SK-N-SH treated with all-trans-retinoic acid at 6 μM for 48 hours (cell line): ENCODE measurements around the gene PPP1R18.

Experiments used
- ATAC-seq: fragments of 200-7000 bp; cut with Tn5 transposase; 3 replicates; pipeline ENCODE4 v1.9.1; 2020; ENCODE audit warnings: mild to moderate bottlenecking, moderate library complexity
- ARNTL ChIP-seq: fragments of 450-650 bp; formaldehyde crosslinking; IDR thresholded peaks from 2 replicates; pipeline ENCODE4 v1.5.0; 2020; ENCODE audit warnings: low read depth, mild to moderate bottlenecking, moderate library complexity, borderline replicate concordance
- BACH2 ChIP-seq: fragments of 250-450 bp; sonication (Bioruptor Pico); IDR thresholded peaks from 2 replicates; pipeline ENCODE4 v1.9.0; 2021; ENCODE audit warnings: mild to moderate bottlenecking, borderline replicate concordance
- CSDC2 ChIP-seq: fragments of 250-450 bp; sonication (Bioruptor Pico); IDR thresholded peaks from 2 replicates; pipeline ENCODE4 v1.5.0; 2020; ENCODE audit warnings: mild to moderate bottlenecking, moderate library complexity
- CSRNP3 ChIP-seq: fragments of 250-450 bp; sonication (Bioruptor Pico); IDR thresholded peaks from 2 replicates; pipeline ENCODE4 v1.5.1; 2021; ENCODE audit warnings: mild to moderate bottlenecking, moderate library complexity
- ESRRG ChIP-seq: fragments of 250-450 bp; sonication (Bioruptor Pico); IDR thresholded peaks from 2 replicates; pipeline ENCODE4 v1.6.1; 2021; ENCODE audit warnings: mild to moderate bottlenecking
- GLIS3 ChIP-seq: fragments of 250-450 bp; sonication (Bioruptor Pico); IDR thresholded peaks from 2 replicates; pipeline ENCODE4 v1.5.0; 2020; ENCODE audit warnings: mild to moderate bottlenecking, moderate library complexity
- ISL1 ChIP-seq: fragments of 250-450 bp; sonication (Bioruptor Pico); IDR thresholded peaks from 2 replicates; pipeline ENCODE4 v2.1.2; 2022; ENCODE audit warnings: mild to moderate bottlenecking, moderate library complexity
- OSR1 ChIP-seq: fragments of 250-450 bp; sonication (Bioruptor Pico); IDR thresholded peaks from 2 replicates; pipeline ENCODE4 v1.8.0; 2022; ENCODE audit warnings: moderate library complexity, mild to moderate bottlenecking, inconsistent platforms
- PATZ1 ChIP-seq: fragments of 250-450 bp; sonication (Bioruptor Pico); IDR thresholded peaks from 2 replicates; pipeline ENCODE4 v1.8.0; 2020; ENCODE audit warnings: mild to moderate bottlenecking, moderate library complexity, borderline replicate concordance
- PPARA ChIP-seq: fragments of 250-450 bp; sonication (Bioruptor Pico); IDR thresholded peaks from 2 replicates; pipeline ENCODE4 v1.5.0; 2020; ENCODE audit warnings: mild to moderate bottlenecking, borderline replicate concordance
- RARB ChIP-seq: fragments of 250-450 bp; sonication (Bioruptor Pico); IDR thresholded peaks from 2 replicates; pipeline ENCODE4 v1.8.0; 2021; ENCODE audit warnings: mild to moderate bottlenecking, moderate library complexity
- SNAI2 ChIP-seq: fragments of 250-450 bp; sonication (Bioruptor Pico); IDR thresholded peaks from 2 replicates; pipeline ENCODE4 v1.5.0; 2020; ENCODE audit warnings: mild to moderate bottlenecking, moderate library complexity
- TCF4 ChIP-seq: fragments of 250-450 bp; sonication (Bioruptor Pico); IDR thresholded peaks from 2 replicates; pipeline ENCODE4 v1.8.0; 2021; ENCODE audit warnings: mild to moderate bottlenecking, moderate library complexity, borderline replicate concordance
- TOX ChIP-seq: fragments of 250-450 bp; sonication (Bioruptor Pico); IDR thresholded peaks from 2 replicates; pipeline ENCODE4 v1.8.0; 2021; ENCODE audit warnings: mild to moderate bottlenecking, moderate library complexity, borderline replicate concordance
- ZC3H10 ChIP-seq: fragments of 250-450 bp; sonication (Bioruptor Pico); IDR thresholded peaks from 2 replicates; pipeline ENCODE4 v1.5.1; 2021; ENCODE audit warnings: mild to moderate bottlenecking, moderate library complexity
- ZFP3 ChIP-seq: fragments of 250-450 bp; sonication (Bioruptor Pico); IDR thresholded peaks from 2 replicates; pipeline ENCODE4 v1.5.0; 2020; ENCODE audit warnings: mild to moderate bottlenecking, moderate library complexity
- ZFP30 ChIP-seq: fragments of 450-650 bp; formaldehyde crosslinking; IDR thresholded peaks from 2 replicates; pipeline ENCODE4 v1.5.0; 2022; ENCODE audit warnings: mild to moderate bottlenecking, moderate library complexity
- ZNF565 ChIP-seq: fragments of 450-650 bp; formaldehyde crosslinking; conservative IDR thresholded peaks from 2 replicates; pipeline ENCODE4 v1.5.0; 2020; ENCODE audit warnings: low read depth, mild to moderate bottlenecking, moderate library complexity
- ZNF70 ChIP-seq: fragments of 450-650 bp; formaldehyde crosslinking; IDR thresholded peaks from 2 replicates; pipeline ENCODE4 v1.5.0; 2020; ENCODE audit warnings: mild to moderate bottlenecking, moderate library complexity
- ZNF8 ChIP-seq: fragments of 450-650 bp; formaldehyde crosslinking; IDR thresholded peaks from 2 replicates; pipeline ENCODE4 v1.5.0; 2020; ENCODE audit warnings: mild to moderate bottlenecking, moderate library complexity
- TF ChIP-seq, protein P1 (sequence below): fragments of 250-450 bp; sonication (Bioruptor Pico); IDR thresholded peaks from 2 replicates; pipeline ENCODE4 v1.5.1; 2020; ENCODE audit warnings: low read depth, mild to moderate bottlenecking, moderate library complexity
- TF ChIP-seq, protein P2 (sequence below): fragments of 250-450 bp; sonication (Bioruptor Pico); IDR thresholded peaks from 2 replicates; pipeline ENCODE4 v1.8.0; 2021; ENCODE audit warnings: low read depth, mild to moderate bottlenecking, moderate library complexity, borderline replicate concordance
- TF ChIP-seq, protein P3 (sequence below): fragments of 250-450 bp; sonication (Bioruptor Pico); IDR thresholded peaks from 2 replicates; pipeline ENCODE4 v1.5.0; 2020; ENCODE audit warnings: mild to moderate bottlenecking, moderate library complexity

PPP1R18 gene

GRCh38 chr6:30684386-30685156, 1.9 kb downstream of the PPP1R18 start:
- TF ChIP-seq ARNTL (CRISPR knock-in tag) = no peak
- no peak for TF ChIP-seq GLIS3 (CRISPR knock-in tag)
- no peak for TF ChIP-seq ZNF8 (CRISPR knock-in tag)
- TF ChIP-seq TCF4 (CRISPR knock-in tag) = no peak
- no peak for TF ChIP-seq CSRNP3 (CRISPR knock-in tag)
- TF ChIP-seq BACH2 = no peak
- TF ChIP-seq, protein P1, sequence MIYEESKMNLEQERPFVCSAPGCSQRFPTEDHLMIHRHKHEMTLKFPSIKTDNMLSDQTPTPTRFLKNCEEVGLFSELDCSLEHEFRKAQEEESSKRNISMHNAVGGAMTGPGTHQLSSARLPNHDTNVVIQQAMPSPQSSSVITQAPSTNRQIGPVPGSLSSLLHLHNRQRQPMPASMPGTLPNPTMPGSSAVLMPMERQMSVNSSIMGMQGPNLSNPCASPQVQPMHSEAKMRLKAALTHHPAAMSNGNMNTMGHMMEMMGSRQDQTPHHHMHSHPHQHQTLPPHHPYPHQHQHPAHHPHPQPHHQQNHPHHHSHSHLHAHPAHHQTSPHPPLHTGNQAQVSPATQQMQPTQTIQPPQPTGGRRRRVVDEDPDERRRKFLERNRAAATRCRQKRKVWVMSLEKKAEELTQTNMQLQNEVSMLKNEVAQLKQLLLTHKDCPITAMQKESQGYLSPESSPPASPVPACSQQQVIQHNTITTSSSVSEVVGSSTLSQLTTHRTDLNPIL = no peak
- TF ChIP-seq ZFP30 = no peak
- TF ChIP-seq, protein P2, sequence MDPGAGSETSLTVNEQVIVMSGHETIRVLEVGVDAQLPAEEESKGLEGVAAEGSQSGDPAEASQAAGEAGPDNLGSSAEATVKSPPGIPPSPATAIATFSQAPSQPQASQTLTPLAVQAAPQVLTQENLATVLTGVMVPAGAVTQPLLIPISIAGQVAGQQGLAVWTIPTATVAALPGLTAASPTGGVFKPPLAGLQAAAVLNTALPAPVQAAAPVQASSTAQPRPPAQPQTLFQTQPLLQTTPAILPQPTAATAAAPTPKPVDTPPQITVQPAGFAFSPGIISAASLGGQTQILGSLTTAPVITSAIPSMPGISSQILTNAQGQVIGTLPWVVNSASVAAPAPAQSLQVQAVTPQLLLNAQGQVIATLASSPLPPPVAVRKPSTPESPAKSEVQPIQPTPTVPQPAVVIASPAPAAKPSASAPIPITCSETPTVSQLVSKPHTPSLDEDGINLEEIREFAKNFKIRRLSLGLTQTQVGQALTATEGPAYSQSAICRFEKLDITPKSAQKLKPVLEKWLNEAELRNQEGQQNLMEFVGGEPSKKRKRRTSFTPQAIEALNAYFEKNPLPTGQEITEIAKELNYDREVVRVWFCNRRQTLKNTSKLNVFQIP = no peak
- TF ChIP-seq ZNF565 = no peak
- no peak for TF ChIP-seq RARB (CRISPR knock-in tag)
- no peak for TF ChIP-seq OSR1
- no peak for TF ChIP-seq ISL1 (CRISPR knock-in tag)
- no peak for TF ChIP-seq ZFP3 (CRISPR knock-in tag)
- no peak for TF ChIP-seq ESRRG (CRISPR knock-in tag)
- no peak for TF ChIP-seq PPARA (CRISPR knock-in tag)
- TF ChIP-seq TOX (CRISPR knock-in tag) = no peak
- TF ChIP-seq, protein P3, sequence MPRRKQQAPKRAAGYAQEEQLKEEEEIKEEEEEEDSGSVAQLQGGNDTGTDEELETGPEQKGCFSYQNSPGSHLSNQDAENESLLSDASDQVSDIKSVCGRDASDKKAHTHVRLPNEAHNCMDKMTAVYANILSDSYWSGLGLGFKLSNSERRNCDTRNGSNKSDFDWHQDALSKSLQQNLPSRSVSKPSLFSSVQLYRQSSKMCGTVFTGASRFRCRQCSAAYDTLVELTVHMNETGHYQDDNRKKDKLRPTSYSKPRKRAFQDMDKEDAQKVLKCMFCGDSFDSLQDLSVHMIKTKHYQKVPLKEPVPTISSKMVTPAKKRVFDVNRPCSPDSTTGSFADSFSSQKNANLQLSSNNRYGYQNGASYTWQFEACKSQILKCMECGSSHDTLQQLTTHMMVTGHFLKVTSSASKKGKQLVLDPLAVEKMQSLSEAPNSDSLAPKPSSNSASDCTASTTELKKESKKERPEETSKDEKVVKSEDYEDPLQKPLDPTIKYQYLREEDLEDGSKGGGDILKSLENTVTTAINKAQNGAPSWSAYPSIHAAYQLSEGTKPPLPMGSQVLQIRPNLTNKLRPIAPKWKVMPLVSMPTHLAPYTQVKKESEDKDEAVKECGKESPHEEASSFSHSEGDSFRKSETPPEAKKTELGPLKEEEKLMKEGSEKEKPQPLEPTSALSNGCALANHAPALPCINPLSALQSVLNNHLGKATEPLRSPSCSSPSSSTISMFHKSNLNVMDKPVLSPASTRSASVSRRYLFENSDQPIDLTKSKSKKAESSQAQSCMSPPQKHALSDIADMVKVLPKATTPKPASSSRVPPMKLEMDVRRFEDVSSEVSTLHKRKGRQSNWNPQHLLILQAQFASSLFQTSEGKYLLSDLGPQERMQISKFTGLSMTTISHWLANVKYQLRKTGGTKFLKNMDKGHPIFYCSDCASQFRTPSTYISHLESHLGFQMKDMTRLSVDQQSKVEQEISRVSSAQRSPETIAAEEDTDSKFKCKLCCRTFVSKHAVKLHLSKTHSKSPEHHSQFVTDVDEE (CRISPR knock-in tag) = no peak
- TF ChIP-seq ZNF70 = no peak
- TF ChIP-seq SNAI2 (CRISPR knock-in tag) = no peak
- no peak for ATAC-seq

DNA sequence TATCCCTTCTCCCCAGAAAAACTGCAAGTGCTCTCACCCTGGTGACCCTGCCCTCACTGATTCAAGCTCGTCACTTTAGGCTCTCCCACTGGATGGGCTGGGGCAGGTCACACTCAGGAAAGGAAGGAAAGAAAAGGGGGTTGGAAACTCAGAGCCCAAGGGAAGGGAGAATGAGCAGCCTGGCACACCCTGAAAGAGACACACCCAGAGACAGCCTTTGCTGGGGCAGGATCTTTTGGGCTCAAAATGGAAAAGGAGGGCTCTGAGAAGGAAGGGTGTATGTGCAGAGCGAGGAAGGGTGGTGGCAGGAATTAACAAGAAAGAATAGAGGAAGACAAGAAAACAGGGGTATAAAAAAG, 2.5 kb downstream of the PPP1R18 start:
- TF ChIP-seq RARB (CRISPR knock-in tag) = no peak
- TF ChIP-seq OSR1 = no peak
- TF ChIP-seq ESRRG (CRISPR knock-in tag) = no peak
- no peak for TF ChIP-seq ZNF70
- no peak for TF ChIP-seq ISL1 (CRISPR knock-in tag)
- TF ChIP-seq CSDC2 = no peak
- no peak for TF ChIP-seq TOX (CRISPR knock-in tag)
- no peak for TF ChIP-seq BACH2
- no peak for TF ChIP-seq ZNF565
- TF ChIP-seq ARNTL (CRISPR knock-in tag) = no peak
- TF ChIP-seq, protein P1 = no peak
- no peak for ATAC-seq

- no peak for ATAC-seq
- TF ChIP-seq ZC3H10 (CRISPR knock-in tag) (no peak), ZNF8 (CRISPR knock-in tag) (no peak), PPARA (CRISPR knock-in tag) (no peak), GLIS3 (CRISPR knock-in tag) (no peak), PATZ1 (no peak), ZFP30 (no peak), TOX (CRISPR knock-in tag) (no peak), OSR1 (no peak), TCF4 (CRISPR knock-in tag) (no peak)
- TF ChIP-seq, protein P2 = no peak
Measured at GRCh38 chr6:30683183-30683979, 3.1 kb downstream of the PPP1R18 start.
